Osteocyte (in vitro differentiated cells): ENCODE data around the gene KLHL26. TPM values are rescaled to one million over a fixed set of nuclear protein-coding genes. Genes with fewer than 3 reads are reported as not detected.
A peak's percentile ranks its signal among the peaks of the same experiment; 100 is the strongest.
"Not testable (repeated sequence)": the region's sequence is repeated elsewhere in the genome, so short reads cannot be mapped to it uniquely, and the experiment has no call there.

Experiments
- DNase-seq: peaks from one replicate; pipeline ENCODE4 v3.0.0; 2021; ENCODE audit warnings: mixed read lengths; ENCODE audit not compliant: unreplicated experiment; ENCODE audit errors: extremely low spot score
- H3K27ac Mint-ChIP-seq: one replicate; pipeline ENCODE4 v1.8.0; 2021; ENCODE audit warnings: mild to moderate bottlenecking, mixed read lengths; ENCODE audit not compliant: unreplicated experiment
- H3K27me3 Mint-ChIP-seq: one replicate; pipeline ENCODE4 v1.8.0; 2021; ENCODE audit warnings: mixed read lengths; ENCODE audit not compliant: unreplicated experiment
- H3K36me3 Mint-ChIP-seq: one replicate; pipeline ENCODE4 v1.8.0; 2021; ENCODE audit warnings: mixed read lengths; ENCODE audit not compliant: unreplicated experiment
- H3K4me1 Mint-ChIP-seq: one replicate; pipeline ENCODE4 v1.8.0; 2021; ENCODE audit warnings: mixed read lengths; ENCODE audit not compliant: unreplicated experiment
- H3K4me3 Mint-ChIP-seq: one replicate; pipeline ENCODE4 v1.8.0; 2021; ENCODE audit warnings: mild to moderate bottlenecking, moderate library complexity, mixed read lengths; ENCODE audit not compliant: unreplicated experiment
- H3K9me3 Mint-ChIP-seq: one replicate; pipeline ENCODE4 v1.8.0; 2021; ENCODE audit warnings: mixed read lengths; ENCODE audit not compliant: unreplicated experiment
- total RNA-seq: library from RNA; stranded (reverse); gene quantifications from 2 replicates; pipeline ENCODE4 v1.2.1, GENCODE V29; 2021
- TF ChIP-seq, protein P1 (sequence below): fragments of 200-600 bp; sonication (generic); IDR thresholded peaks from 2 replicates; pipeline ENCODE4 v1.5.0; 2021; ENCODE audit warnings: antibody characterized with exemption, mild to moderate bottlenecking, moderate library complexity

Gene KLHL26
- total RNA-seq, 1 donor from 2014 or later = 12.4 TPM

- no peak overlapping the region for H3K27ac Mint-ChIP-seq
These were observed 39.0 kb downstream of the KLHL26 start for GRCh38 chr19:18675779-18676178.

DNA sequence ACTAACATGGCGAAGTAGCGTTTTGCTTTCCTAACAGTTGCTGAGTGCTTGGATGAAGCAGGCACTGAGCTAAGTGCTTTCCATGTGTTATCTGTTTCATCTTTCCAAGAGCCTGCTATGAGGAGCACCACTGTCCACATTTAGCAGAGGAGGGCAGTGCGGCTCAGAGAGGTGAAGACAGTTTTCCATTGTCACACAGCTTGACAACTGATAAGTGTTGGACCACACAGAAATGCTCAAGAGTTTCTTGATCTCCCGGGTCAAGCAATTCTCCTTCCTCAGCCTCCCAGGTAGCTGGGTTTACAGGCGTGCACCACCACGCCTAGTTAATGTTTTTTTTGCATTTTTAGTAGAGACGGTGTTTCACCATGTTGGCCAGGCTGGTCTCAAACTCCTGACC is 39.9 kb downstream of the KLHL26 start:
- no peak overlapping the region for H3K4me3 Mint-ChIP-seq

More at GRCh38 chr19:18675779-18676178, 39.0 kb downstream of the KLHL26 start:
- Mint-ChIP-seq H3K4me3 (no peak overlapping the region), H3K36me3 (no peaks in the 10 kb centered on the region), H3K9me3 (no peaks in the 10 kb centered on the region), H3K27me3 (no peaks in the 10 kb centered on the region), H3K4me1 (peaks cover 19% of the 10 kb centered on the region)
- DNase-seq = no peak
- TF ChIP-seq, protein P1, sequence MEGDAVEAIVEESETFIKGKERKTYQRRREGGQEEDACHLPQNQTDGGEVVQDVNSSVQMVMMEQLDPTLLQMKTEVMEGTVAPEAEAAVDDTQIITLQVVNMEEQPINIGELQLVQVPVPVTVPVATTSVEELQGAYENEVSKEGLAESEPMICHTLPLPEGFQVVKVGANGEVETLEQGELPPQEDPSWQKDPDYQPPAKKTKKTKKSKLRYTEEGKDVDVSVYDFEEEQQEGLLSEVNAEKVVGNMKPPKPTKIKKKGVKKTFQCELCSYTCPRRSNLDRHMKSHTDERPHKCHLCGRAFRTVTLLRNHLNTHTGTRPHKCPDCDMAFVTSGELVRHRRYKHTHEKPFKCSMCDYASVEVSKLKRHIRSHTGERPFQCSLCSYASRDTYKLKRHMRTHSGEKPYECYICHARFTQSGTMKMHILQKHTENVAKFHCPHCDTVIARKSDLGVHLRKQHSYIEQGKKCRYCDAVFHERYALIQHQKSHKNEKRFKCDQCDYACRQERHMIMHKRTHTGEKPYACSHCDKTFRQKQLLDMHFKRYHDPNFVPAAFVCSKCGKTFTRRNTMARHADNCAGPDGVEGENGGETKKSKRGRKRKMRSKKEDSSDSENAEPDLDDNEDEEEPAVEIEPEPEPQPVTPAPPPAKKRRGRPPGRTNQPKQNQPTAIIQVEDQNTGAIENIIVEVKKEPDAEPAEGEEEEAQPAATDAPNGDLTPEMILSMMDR = peak; percentile 60

DNA sequence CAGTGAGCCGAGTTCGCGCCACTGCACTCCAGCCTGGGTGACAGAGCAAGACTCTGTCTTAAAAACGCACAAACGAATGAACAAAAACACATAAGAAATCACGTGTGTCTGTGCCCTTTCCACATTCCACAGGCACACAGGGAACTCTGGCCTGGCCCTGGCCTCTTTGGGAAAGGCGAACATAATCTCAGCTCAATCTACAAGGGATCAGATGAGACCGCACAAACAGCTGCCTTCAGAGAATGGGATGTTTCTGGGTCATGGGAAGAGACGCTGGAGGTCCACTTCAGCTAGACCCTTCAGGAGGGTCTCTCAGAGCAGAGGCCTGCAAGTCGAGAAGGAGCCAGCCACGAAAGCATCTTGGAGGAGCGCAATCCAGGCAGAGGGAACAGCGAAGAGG is 40.3 kb downstream of the KLHL26 start:
- Mint-ChIP-seq H3K27me3 (no peaks in the 10 kb centered on the region), H3K4me3 (no peak overlapping the region)
- DNase-seq = no peak

More for the DNA sequence above, 39.9 kb downstream of the KLHL26 start:
- no peak for DNase-seq
- Mint-ChIP-seq H3K27me3 (no peaks in the 10 kb centered on the region), H3K4me1 (peaks cover 20% of the 10 kb centered on the region), H3K36me3 (no peaks in the 10 kb centered on the region), H3K9me3 (no peaks in the 10 kb centered on the region), H3K27ac (no peak overlapping the region)
- TF ChIP-seq, protein P1 = no peak

GRCh38 chr19:18680148-18680547 is 43.3 kb downstream of the KLHL26 start:
- not testable (repeated sequence) for H3K9me3 Mint-ChIP-seq, H3K27me3 Mint-ChIP-seq, H3K4me3 Mint-ChIP-seq, H3K27ac Mint-ChIP-seq, DNase-seq, H3K36me3 Mint-ChIP-seq
- H3K4me1 Mint-ChIP-seq = peaks cover 31% of the 10 kb centered on the region

More for the DNA sequence above, 40.3 kb downstream of the KLHL26 start:
- Mint-ChIP-seq H3K9me3 (no peaks in the 10 kb centered on the region), H3K36me3 (no peaks in the 10 kb centered on the region), H3K27ac (peak overlapping the region; percentile 63), H3K4me1 (peaks cover 20% of the 10 kb centered on the region)
- TF ChIP-seq, protein P1 = no peak

- Mint-ChIP-seq H3K4me3 (peak overlapping the region; percentile 79), H3K4me1 (peaks cover 24% of the 10 kb centered on the region), H3K9me3 (no peaks in the 10 kb centered on the region), H3K27me3 (no peaks in the 10 kb centered on the region), H3K36me3 (no peaks in the 10 kb centered on the region), H3K27ac (peak overlapping the region; percentile 83)
- DNase-seq = no peak
- TF ChIP-seq, protein P1 = no peak
These were observed 45.9 kb downstream of the KLHL26 start for GRCh38 chr19:18682807-18683108.
